Measurements from ENCODE around the gene PDZK1IP1. TPM values are rescaled to one million over a fixed set of nuclear protein-coding genes. Genes with fewer than 3 reads are reported as not detected.

The PDZK1IP1 gene
- total RNA-seq, 1 donor, result not detected

GRCh38 chr1:47223921-47224675 lies 34.3 kb upstream of the PDZK1IP1 start:
- DNase-seq (ENCODE audit: low read depth), result no peak
- no peak overlapping the region for H3K4me3 ChIP-seq (ENCODE audit: low read depth, low read length)
- no peak for TF ChIP-seq CTCF (IDR thresholded peaks at IDR 0.05; ENCODE audit: insufficient read depth, low read length)

- no peak for TF ChIP-seq CTCF (IDR thresholded peaks at IDR 0.05; ENCODE audit: insufficient read depth, low read length)
- no peak overlapping the region for H3K4me3 ChIP-seq (ENCODE audit: low read depth, low read length)
- no peak for DNase-seq (ENCODE audit: low read depth)
Observed at GRCh38 chr1:47223174-47223920, 33.5 kb upstream of the PDZK1IP1 start.

GRCh38 chr1:47222476-47222875 lies 32.6 kb upstream of the PDZK1IP1 start:
- no peak for TF ChIP-seq CTCF (IDR thresholded peaks at IDR 0.05; ENCODE audit: insufficient read depth, low read length)
- DNase-seq (ENCODE audit: low read depth), result no peak
- H3K4me3 ChIP-seq (ENCODE audit: low read depth, low read length), result no peak overlapping the region

GRCh38 chr1:47219590-47220220 lies 29.9 kb upstream of the PDZK1IP1 start:
- TF ChIP-seq CTCF (IDR thresholded peaks at IDR 0.05; ENCODE audit: insufficient read depth, low read length), result no peak
- no peak overlapping the region for H3K4me3 ChIP-seq (ENCODE audit: low read depth, low read length)
- no peak for DNase-seq (ENCODE audit: low read depth)

- no peak for TF ChIP-seq CTCF (IDR thresholded peaks at IDR 0.05; ENCODE audit: insufficient read depth, low read length)
- H3K4me3 ChIP-seq (ENCODE audit: low read depth, low read length), result no peak overlapping the region
Observed at GRCh38 chr1:47219001-47219400, 29.2 kb upstream of the PDZK1IP1 start.

GRCh38 chr1:47216278-47217059 lies 26.6 kb upstream of the PDZK1IP1 start:
- DNase-seq (ENCODE audit: low read depth), result no peak
- H3K4me3 ChIP-seq (ENCODE audit: low read depth, low read length), result no peak overlapping the region
- no peak for TF ChIP-seq CTCF (IDR thresholded peaks at IDR 0.05; ENCODE audit: insufficient read depth, low read length)

More at GRCh38 chr1:47219001-47219400, 29.2 kb upstream of the PDZK1IP1 start:
- no peak for DNase-seq (ENCODE audit: low read depth)
